H1 (cell line): ENCODE measurements around the gene AURKB. TPM values are rescaled to one million over a fixed set of nuclear protein-coding genes. Genes with fewer than 3 reads are reported as not detected.

Experiments
- CTCF ChIA-PET: fragments of 300-600 bp; sonication (Branson Sonifier 250); formaldehyde crosslinking; loops from one replicate; lab custom pipeline; 2021; ENCODE audit not compliant: partially characterized antibody; lab: Charles Lee
- POLR2A ChIA-PET: fragments of 300-600 bp; sonication (Branson Sonifier 250); formaldehyde crosslinking; loops from one replicate; lab custom pipeline; 2021; ENCODE audit warnings: inconsistent platforms; ENCODE audit not compliant: partially characterized antibody; lab: Charles Lee
- DNase-seq, 2 experiments: peaks; one replicate each; pipeline versions ENCODE4 v3.0.0 to v3.0.0-alpha.2; 2010 to 2022; ENCODE audit warnings: low spot score in 2 of 2, low read depth in 1 of 2, mixed read lengths in 1 of 2
- FAIRE-seq: peaks from 2 replicates; lab custom pipeline; 2011; peaks lifted over from hg19 to GRCh38; lab: Jason Lieb, UNC
- H2AFZ ChIP-seq: 2 replicates; pipeline ENCODE4 v1.8.1; 2012; ENCODE audit warnings: low read length, inconsistent platforms
- H2AK5ac ChIP-seq: 2 replicates; pipeline ENCODE4 v1.6.1; 2013; ENCODE audit warnings: low read depth, low read length
- H2BK120ac ChIP-seq: replicated peaks from 2 replicates; pipeline ENCODE3; 2013; ENCODE audit warnings: low read depth, low read length, inconsistent platforms
- H2BK12ac ChIP-seq: 2 replicates; pipeline ENCODE4 v1.6.1; 2013; ENCODE audit warnings: low read depth, low read length
- H2BK15ac ChIP-seq: 2 replicates; pipeline ENCODE4 v1.6.1; 2013; ENCODE audit warnings: low read length
- H2BK20ac ChIP-seq: 2 replicates; pipeline ENCODE4 v1.6.1; 2013; ENCODE audit warnings: low read length
- H2BK5ac ChIP-seq: 2 replicates; pipeline ENCODE4 v1.6.1; 2013; ENCODE audit warnings: low read depth, low read length
- H3K14ac ChIP-seq: 2 replicates; pipeline ENCODE4 v1.6.1; 2013; ENCODE audit warnings: inconsistent platforms; ENCODE audit not compliant: insufficient read length
- H3K18ac ChIP-seq: 2 replicates; pipeline ENCODE4 v1.6.1; 2013; ENCODE audit warnings: low read length; ENCODE audit errors: extremely low read depth
- H3K23ac ChIP-seq: 2 replicates; pipeline ENCODE4 v1.6.1; 2013; ENCODE audit warnings: inconsistent platforms; ENCODE audit not compliant: insufficient read length
- H3K23me2 ChIP-seq: 2 replicates; pipeline ENCODE4 v1.6.1; 2013; ENCODE audit warnings: low read depth, low read length
- H3K27ac ChIP-seq: 2 replicates; pipeline ENCODE4 v1.6.1; 2011; ENCODE audit warnings: low read depth, low read length, inconsistent platforms
- H3K27me3 ChIP-seq, 4 experiments: replicated peaks in 1 of 4; 1 replicate in 1 of 4; 2 replicates in 3 of 4; pipeline versions ENCODE4 v1.6.1 to v1.8.1; 2011 to 2013; ENCODE audit warnings: low read length in 3 of 4, mild to moderate bottlenecking in 3 of 4, inconsistent platforms in 2 of 4, mixed read lengths in 2 of 4, moderate library complexity in 1 of 4; ENCODE audit not compliant: control insufficient read depth in 3 of 4, insufficient read depth in 3 of 4; ENCODE audit errors: extremely low read depth in 1 of 4
- H3K36me3 ChIP-seq, 4 experiments: 2 replicates each; pipeline versions ENCODE4 v1.6.1 to v1.8.1; 2011 to 2013; ENCODE audit warnings: mild to moderate bottlenecking in 4 of 4, low read length in 3 of 4, moderate library complexity in 2 of 4, control low read depth in 1 of 4, inconsistent platforms in 1 of 4; ENCODE audit not compliant: insufficient read depth in 4 of 4, control insufficient read depth in 2 of 4
- H3K4ac ChIP-seq: replicated peaks from 2 replicates; pipeline ENCODE3; 2013; ENCODE audit warnings: low read length, low read depth, mixed read lengths, inconsistent platforms; ENCODE audit not compliant: insufficient read length
- H3K4me1 ChIP-seq, 4 experiments: replicated peaks in 1 of 4; 1 replicate in 1 of 4; 2 replicates in 3 of 4; pipeline versions ENCODE4 v1.6.1 to v1.8.1; 2011 to 2013; ENCODE audit warnings: low read length in 3 of 4, inconsistent platforms in 2 of 4, mixed read lengths in 1 of 4; ENCODE audit not compliant: insufficient read depth in 4 of 4, control insufficient read depth in 3 of 4
- H3K4me2 ChIP-seq, 2 experiments: 2 replicates each; pipeline versions ENCODE4 v1.6.1 to v1.8.1; 2011 to 2013; ENCODE audit warnings: low read depth in 2 of 2, low read length in 2 of 2, control low read depth in 1 of 2, inconsistent platforms in 1 of 2, mild to moderate bottlenecking in 1 of 2; ENCODE audit not compliant: insufficient read depth in 1 of 2
- H3K4me3 ChIP-seq, 4 experiments: fragments of 200-600, 300-600 bp in 1 of 4; sonication (generic), shearing (Covaris generic), sonication (Bioruptor Twin) in 1 of 4; 2 replicates each; pipeline versions ENCODE4 v1.5.1 to v1.8.1; 2011 to 2016; ENCODE audit warnings: low read length in 4 of 4, low read depth in 3 of 4, control low read depth in 2 of 4, inconsistent platforms in 2 of 4, mild to moderate bottlenecking in 2 of 4, mixed read lengths in 1 of 4, moderate library complexity in 1 of 4; ENCODE audit not compliant: insufficient read depth in 2 of 4; ENCODE audit errors: extremely low read depth in 1 of 4
- H3K56ac ChIP-seq: replicated peaks from 2 replicates; pipeline ENCODE3; 2013; ENCODE audit warnings: low read depth, mild to moderate bottlenecking, mixed read lengths, low read length, inconsistent platforms; ENCODE audit not compliant: insufficient read length
- H3K79me1 ChIP-seq: 2 replicates; pipeline ENCODE4 v1.6.1; 2013; ENCODE audit warnings: low read depth, low read length, control low read depth
- H3K79me2 ChIP-seq, 2 experiments: 2 replicates each; pipeline versions ENCODE4 v1.6.1 to v1.8.1; 2012 to 2013; ENCODE audit warnings: low read length in 2 of 2, mild to moderate bottlenecking in 2 of 2, inconsistent platforms in 1 of 2; ENCODE audit not compliant: insufficient read depth in 2 of 2, control insufficient read depth in 1 of 2
- H3K9ac ChIP-seq, 4 experiments: replicated peaks in 1 of 4; 1 replicate in 1 of 4; 2 replicates in 3 of 4; pipeline versions ENCODE4 v1.6.1 to v1.8.1; 2011 to 2013; ENCODE audit warnings: low read depth in 3 of 4, low read length in 3 of 4, control low read depth in 2 of 4, mild to moderate bottlenecking in 2 of 4, moderate library complexity in 2 of 4, inconsistent platforms in 1 of 4; ENCODE audit errors: extremely low read depth in 1 of 4
- H3K9me3 ChIP-seq, 2 experiments: 2 replicates each; pipeline versions ENCODE4 v1.6.1 to v1.8.1; 2012 to 2013; ENCODE audit warnings: mild to moderate bottlenecking in 2 of 2, moderate library complexity in 2 of 2, control low read depth in 1 of 2, inconsistent platforms in 1 of 2, low read depth in 1 of 2, low read length in 1 of 2, mixed read lengths in 1 of 2; ENCODE audit not compliant: insufficient read depth in 2 of 2
- H4K20me1 ChIP-seq, 2 experiments: replicated peaks in 1 of 2; 2 replicates each; pipeline versions ENCODE3 to v1.8.1; 2011 to 2013; ENCODE audit warnings: inconsistent platforms in 2 of 2, low read length in 2 of 2, mild to moderate bottlenecking in 1 of 2; ENCODE audit not compliant: insufficient read depth in 2 of 2, control insufficient read depth in 1 of 2
- H4K5ac ChIP-seq: 2 replicates; pipeline ENCODE4 v1.6.1; 2013; ENCODE audit warnings: low read length, low read depth, mixed read lengths, inconsistent platforms; ENCODE audit not compliant: insufficient read length
- H4K8ac ChIP-seq: 2 replicates; pipeline ENCODE4 v1.8.0; 2013; ENCODE audit warnings: mild to moderate bottlenecking, moderate library complexity, low read length, inconsistent platforms; ENCODE audit not compliant: insufficient read depth; ENCODE audit errors: extremely low read depth
- H4K91ac ChIP-seq: replicated peaks from 2 replicates; pipeline ENCODE3; 2013; ENCODE audit warnings: low read length, mixed read lengths, inconsistent platforms; ENCODE audit not compliant: insufficient read length
- ATF2 ChIP-seq: IDR thresholded peaks from 2 replicates; pipeline ENCODE4 v1.6.1; 2012; ENCODE audit warnings: low read length, inconsistent platforms
- BACH1 ChIP-seq: IDR thresholded peaks from 2 replicates; pipeline ENCODE4 v1.6.1; 2012; ENCODE audit warnings: low read length, improper control_type of control experiment
- CHD1 ChIP-seq: IDR thresholded peaks from 2 replicates; pipeline ENCODE4 v1.6.1; 2012; ENCODE audit warnings: low read depth, low read length, improper control_type of control experiment
- CHD2 ChIP-seq: IDR thresholded peaks from 2 replicates; pipeline ENCODE4 v1.6.1; 2012; ENCODE audit warnings: low read length, improper control_type of control experiment
- CREB1 ChIP-seq: IDR thresholded peaks from 2 replicates; pipeline ENCODE4 v1.6.1; 2012; ENCODE audit warnings: inconsistent platforms
- POLR2A ChIP-seq, 2 experiments: IDR thresholded peaks; 1 replicate in 1 of 2; 2 replicates in 1 of 2; pipeline ENCODE4 v1.6.1; 2011; ENCODE audit warnings: low read depth in 2 of 2, low read length in 2 of 2, mild to moderate bottlenecking in 2 of 2; ENCODE audit errors: control extremely low read depth in 1 of 2
- POU5F1 ChIP-seq: IDR thresholded peaks from 2 replicates; pipeline ENCODE4 v1.6.1; 2011; ENCODE audit warnings: low read depth, mild to moderate bottlenecking, low read length, moderate library complexity
- RNF2 ChIP-seq: fragments of 200-900, 300-1000 bp; sonication (generic); IDR thresholded peaks from 2 replicates; pipeline ENCODE4 v1.7.1; 2016; ENCODE audit warnings: borderline replicate concordance, low read depth, mild to moderate bottlenecking, antibody characterized with exemption, low read length; ENCODE audit not compliant: poor library complexity, severe bottlenecking; ENCODE audit errors: missing control alignments
- SIRT6 ChIP-seq: IDR thresholded peaks from one replicate; pipeline ENCODE4 v1.7.1; 2012; ENCODE audit warnings: low read length, inconsistent platforms
- SP1 ChIP-seq: IDR thresholded peaks from 2 replicates; pipeline ENCODE4 v1.6.1; 2011; ENCODE audit warnings: low read depth, low read length
- WGBS, 2 experiments: shearing (Covaris generic) in 1 of 2; methylation state at CpG; one replicate each; pipeline versions ENCODE4 v1.1.6 to v1.1.7; 2013 to 2015; ENCODE audit warnings: low lambda C conversion rate in 2 of 2, mixed read lengths in 2 of 2, inconsistent platforms in 1 of 2, low coverage in 1 of 2, missing lambda C conversion rate in 1 of 2; ENCODE audit not compliant: insufficient replicate concordance in 2 of 2, insufficient coverage in 1 of 2, insufficient read length in 1 of 2; ENCODE audit errors: extremely low coverage in 1 of 2, missing lambda C conversion rate in 1 of 2; 5-methylcytosine and 5-hydroxymethylcytosine counted together
- polyA plus RNA-seq, 7 experiments: library from polyadenylated mRNA; depleted of rRNA in 3 of 7; stranded (reverse) in 5 of 7; unstranded in 2 of 7; fragments of >200 nt in 5 of 7; fragments of 200-250 nt in 2 of 7; gene quantifications; 1 replicate in 5 of 7; 2 replicates in 1 of 7; 4 replicates in 1 of 7; pipeline versions ENCODE4 v1.2.1 to v1.2.3, GENCODE V29; 2011 to 2013; ENCODE audit warnings: missing spikeins in 2 of 7, mixed read lengths in 2 of 7
- total RNA-seq: library from RNA; stranded (reverse); fragmentation: NEBNext Ultra II Directional; extraction: Animal tissue kit (Norgen Biotek cat#: 25700); gene quantifications from 2 replicates; pipeline ENCODE4 v1.2.1, GENCODE V29; 2021

The AURKB gene
- total and polyA plus RNA-seq, 2 of the 8 experiments (the other 6 are each of a cell fraction or from before 2014, with no cell fraction given) = 102 to 160 TPM

GRCh38 chr17:8223356-8224126, 13.2 kb upstream of the AURKB start:
- H2BK15ac ChIP-seq = peak overlapping the region; percentile 88; the same call in 1 of the 2 replicates
- no peaks in the 10 kb centered on the region for H3K79me1 ChIP-seq
- H3K18ac ChIP-seq = peak overlapping the region; percentile 96
- no peak overlapping the region for H3K23ac ChIP-seq
- no peaks in the 10 kb centered on the region for H3K9me3 ChIP-seq
- 7% methylated on average over 26 of the region's 27 CpGs; no CpG with 5 or more reads in 1 of the 2 experiments for WGBS, 2 experiments
- H4K91ac ChIP-seq = peak overlapping the region; percentile 48
- H3K23me2 ChIP-seq = peaks cover 19% of the 10 kb centered on the region
- no peak overlapping the region for H2BK20ac ChIP-seq
- peaks cover 0 to 12% (median 3%) of the 10 kb centered on the region in 4 experiments; a peak in 4 of 8 replicates for H3K36me3 ChIP-seq
- no peak overlapping the region for H2AK5ac ChIP-seq
- peak overlapping the region; percentile 89 to 96 for H3K4me2 ChIP-seq
- H2BK120ac ChIP-seq = peak overlapping the region; percentile 59
- H3K56ac ChIP-seq = peak overlapping the region; percentile 88
- no peak for FAIRE-seq
- no peaks in the 10 kb centered on the region for H3K27me3 ChIP-seq
- H4K20me1 ChIP-seq = peaks cover 3 to 6% of the 10 kb centered on the region in 2 experiments
- CTCF ChIA-PET = interaction anchor here (0.7 to 4.1 kb wide), 18 partner anchors 10 to 166 kb away, joined by 3 to 26 read pairs (median 3); partner anchors contain the start of gene SLC25A35
- peaks cover 0 to 15% (median 2%) of the 10 kb centered on the region in 4 experiments; a peak in 4 of 7 replicates for H3K4me1 ChIP-seq
- peak overlapping the region; percentile 18; the same call in 1 of the 2 replicates for H2AFZ ChIP-seq
- peak overlapping the region; percentile 74; the same call in 1 of the 2 replicates for H4K8ac ChIP-seq
- H3K4me3 ChIP-seq = peak overlapping the region; percentile 67 to 97 (median 88)
- peak in 1 of 2 experiments; percentile 82 for DNase-seq
- H3K4ac ChIP-seq = peak overlapping the region; percentile 92
- no peak overlapping the region for H2BK12ac ChIP-seq
- H3K79me2 ChIP-seq = no peaks in the 10 kb centered on the region
- no peak overlapping the region for H3K14ac ChIP-seq
- peak overlapping the region; percentile 89 for H2BK5ac ChIP-seq
- POLR2A ChIA-PET = interaction anchor here (0.6 to 53.4 kb wide), 24 partner anchors 14 to 536 kb away, joined by 3 to 1521 read pairs (median 6); partner anchors contain the start of genes AURKB, BORCS6, CTC1 and KRABD2
- H4K5ac ChIP-seq = peak overlapping the region; percentile 74
- H3K27ac ChIP-seq = peak overlapping the region; percentile 84
- peak overlapping the region in 3 of 4 experiments; percentile 39 to 73 (median 73); a peak in 6 of 7 replicates for H3K9ac ChIP-seq
- no peak for TF ChIP-seq CREB1
- no peak for TF ChIP-seq SP1
- no peak for TF ChIP-seq RNF2
- TF ChIP-seq ATF2 = no peak
- no peak for TF ChIP-seq CHD2
- TF ChIP-seq CHD1 = no peak
- no peak for TF ChIP-seq SIRT6
- no peak for TF ChIP-seq POU5F1
- TF ChIP-seq BACH1 = no peak
- peak in 1 of 2 experiments; percentile 68; a peak in 1 of 3 replicates for TF ChIP-seq POLR2A (IDR thresholded peaks at IDR 0.05; ENCODE audit: control extremely low read depth in 1 of 2, low read depth in 2 of 2, low read length in 2 of 2)
